ENCODE results near the gene SLC17A4.

The SLC17A4 gene

GRCh38 chr6:25816252-25816651 lies 61.7 kb downstream of the SLC17A4 start:
- no peak for DNase-seq

GRCh38 chr6:25821341-25821740 lies 66.8 kb downstream of the SLC17A4 start:
- DNase-seq: no peak

- no peak for DNase-seq
Measured at GRCh38 chr6:25829375-25829774, 74.8 kb downstream of the SLC17A4 start.

- no peak for DNase-seq
Measured at GRCh38 chr6:25830458-25830857, 75.9 kb downstream of the SLC17A4 start.

Data from AML-193 (cell line).